A673 (cell line): Measurements from ENCODE around the gene FPR3.

ENCODE experiments used
- EZH2 ChIP-seq: fragments of 200-600 bp; sonication (generic); IDR thresholded peaks from 2 replicates; pipeline ENCODE4 v1.6.1; 2017; ENCODE audit warnings: borderline replicate concordance, low read depth, mild to moderate bottlenecking, mixed read lengths, antibody characterized with exemption, low read length; ENCODE audit not compliant: poor library complexity, severe bottlenecking
- TF ChIP-seq, protein P1 (sequence below): fragments of 300-800, 200-600 bp; sonication (generic); conservative IDR thresholded peaks from 2 replicates; pipeline ENCODE4 v1.5.1; 2017; ENCODE audit warnings: low read depth, mild to moderate bottlenecking, antibody characterized with exemption, low read length, moderate library complexity, mixed read lengths

DNA sequence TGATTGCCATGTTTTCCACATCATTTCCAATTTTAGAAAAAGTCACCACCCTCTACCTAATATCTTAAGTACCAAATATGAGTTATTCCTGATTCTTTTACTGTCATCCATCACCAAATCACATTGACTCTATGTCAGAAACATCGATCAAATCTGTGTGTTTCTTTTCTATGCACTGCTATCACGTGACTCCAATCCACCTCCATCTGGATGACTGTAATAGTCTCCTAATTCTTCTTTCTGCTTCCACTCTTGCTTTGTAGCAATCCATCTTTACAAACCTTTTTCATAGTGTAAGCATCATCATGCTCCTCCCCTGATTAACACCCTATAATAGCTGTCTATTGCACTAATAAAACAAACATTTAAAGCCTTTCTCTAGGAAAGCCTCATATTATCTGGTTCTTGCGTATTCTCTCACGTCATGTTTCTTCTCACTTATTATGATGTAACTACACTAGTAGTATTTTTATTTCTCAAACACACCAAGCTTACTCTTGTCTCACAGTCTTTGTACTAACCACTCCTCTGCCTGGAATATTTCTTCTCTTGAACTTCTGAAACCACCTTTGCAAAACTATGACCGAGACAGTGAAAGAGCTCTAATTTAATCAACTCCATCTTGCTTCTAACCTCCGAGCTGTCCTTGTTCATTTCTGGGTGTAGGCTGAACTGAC lies 10.7 kb upstream of the FPR3 start:
- TF ChIP-seq, protein P1, sequence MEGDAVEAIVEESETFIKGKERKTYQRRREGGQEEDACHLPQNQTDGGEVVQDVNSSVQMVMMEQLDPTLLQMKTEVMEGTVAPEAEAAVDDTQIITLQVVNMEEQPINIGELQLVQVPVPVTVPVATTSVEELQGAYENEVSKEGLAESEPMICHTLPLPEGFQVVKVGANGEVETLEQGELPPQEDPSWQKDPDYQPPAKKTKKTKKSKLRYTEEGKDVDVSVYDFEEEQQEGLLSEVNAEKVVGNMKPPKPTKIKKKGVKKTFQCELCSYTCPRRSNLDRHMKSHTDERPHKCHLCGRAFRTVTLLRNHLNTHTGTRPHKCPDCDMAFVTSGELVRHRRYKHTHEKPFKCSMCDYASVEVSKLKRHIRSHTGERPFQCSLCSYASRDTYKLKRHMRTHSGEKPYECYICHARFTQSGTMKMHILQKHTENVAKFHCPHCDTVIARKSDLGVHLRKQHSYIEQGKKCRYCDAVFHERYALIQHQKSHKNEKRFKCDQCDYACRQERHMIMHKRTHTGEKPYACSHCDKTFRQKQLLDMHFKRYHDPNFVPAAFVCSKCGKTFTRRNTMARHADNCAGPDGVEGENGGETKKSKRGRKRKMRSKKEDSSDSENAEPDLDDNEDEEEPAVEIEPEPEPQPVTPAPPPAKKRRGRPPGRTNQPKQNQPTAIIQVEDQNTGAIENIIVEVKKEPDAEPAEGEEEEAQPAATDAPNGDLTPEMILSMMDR = no peak
- TF ChIP-seq EZH2 = no peak
